Measurements from ENCODE around the gene GNAS. TPM values are rescaled to one million over a fixed set of nuclear protein-coding genes. Genes with fewer than 3 reads are reported as not detected.

Gene GNAS
- total RNA-seq, 2 donors from 2014 or later: 1,246 to 1,267 TPM

DNA sequence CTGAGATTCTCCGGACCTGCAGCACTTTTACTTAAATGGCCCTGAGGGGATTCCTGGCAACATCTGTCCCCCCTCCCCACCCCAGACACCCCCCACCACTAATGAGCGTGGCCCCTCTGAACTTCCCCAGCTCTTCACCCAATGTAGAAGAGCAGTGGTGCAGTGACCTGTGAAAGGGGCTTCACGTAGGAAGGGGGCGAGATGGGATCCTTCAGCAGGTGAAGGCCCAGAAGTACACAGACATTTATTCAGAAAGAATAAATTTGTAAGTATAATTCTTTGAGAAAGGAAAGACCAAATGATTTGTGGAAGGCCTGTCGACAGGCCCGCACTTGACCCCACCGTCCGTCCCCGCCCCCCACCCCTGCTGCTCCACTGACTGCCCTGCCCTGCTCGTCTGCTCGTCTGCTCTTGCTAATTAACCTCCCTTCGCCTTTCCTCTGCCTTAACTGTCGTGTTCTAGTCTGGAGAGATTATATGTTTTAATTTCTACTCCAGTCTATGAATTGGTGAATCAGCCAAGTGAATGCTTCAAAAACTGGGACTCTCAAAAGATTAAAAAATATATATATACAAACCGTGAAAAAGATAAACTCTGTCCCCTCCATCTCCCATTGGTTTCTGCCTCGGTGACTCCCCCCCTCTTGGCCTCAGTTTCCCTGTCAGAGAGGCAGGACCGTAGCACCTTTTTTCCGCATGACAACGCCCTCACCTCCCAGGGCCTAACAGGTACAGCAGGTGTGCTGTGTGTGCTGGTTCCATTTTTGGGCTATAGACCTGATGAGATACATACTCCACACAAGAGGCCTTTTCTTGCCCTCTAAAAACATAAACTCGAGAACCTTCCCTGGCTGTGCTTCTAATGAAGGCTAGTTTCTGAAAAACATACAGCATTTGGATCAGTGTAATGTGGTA lies 49.2 kb downstream of the GNAS start:
- Histone ChIP-seq H3K4me3 (ENCODE audit: low read length) (no peak overlapping the region), H3K4me1 (ENCODE audit: control insufficient read depth, insufficient read depth, low read length) (peaks cover 19% of the 10 kb centered on the region), H3K27me3 (ENCODE audit: control insufficient read depth, insufficient read depth, low read length, poor library complexity, severe bottlenecking) (no peaks in the 10 kb centered on the region), H3K36me3 (ENCODE audit: control insufficient read depth, insufficient read depth, low read length) (peaks cover 89% of the 10 kb centered on the region), H3K9ac (ENCODE audit: extremely low read depth, low read length, poor library complexity, severe bottlenecking) (no peak overlapping the region), H3K9me3 (ENCODE audit: control insufficient read depth, low read length) (no peaks in the 10 kb centered on the region), H3K27ac (ENCODE audit: low read depth, low read length) (no peak overlapping the region)
- Mint-ChIP-seq H3K36me3 (ENCODE audit: low read depth) (peaks cover 69% of the 10 kb centered on the region), H3K27ac (no peak overlapping the region), H3K4me1 (peaks cover 41% of the 10 kb centered on the region), H3K9me3 (no peaks in the 10 kb centered on the region), H3K27me3 (ENCODE audit: insufficient read depth) (no peaks in the 10 kb centered on the region), H3K4me3 (no peak overlapping the region)
- no peak for DNase-seq
- TF ChIP-seq, protein P1, sequence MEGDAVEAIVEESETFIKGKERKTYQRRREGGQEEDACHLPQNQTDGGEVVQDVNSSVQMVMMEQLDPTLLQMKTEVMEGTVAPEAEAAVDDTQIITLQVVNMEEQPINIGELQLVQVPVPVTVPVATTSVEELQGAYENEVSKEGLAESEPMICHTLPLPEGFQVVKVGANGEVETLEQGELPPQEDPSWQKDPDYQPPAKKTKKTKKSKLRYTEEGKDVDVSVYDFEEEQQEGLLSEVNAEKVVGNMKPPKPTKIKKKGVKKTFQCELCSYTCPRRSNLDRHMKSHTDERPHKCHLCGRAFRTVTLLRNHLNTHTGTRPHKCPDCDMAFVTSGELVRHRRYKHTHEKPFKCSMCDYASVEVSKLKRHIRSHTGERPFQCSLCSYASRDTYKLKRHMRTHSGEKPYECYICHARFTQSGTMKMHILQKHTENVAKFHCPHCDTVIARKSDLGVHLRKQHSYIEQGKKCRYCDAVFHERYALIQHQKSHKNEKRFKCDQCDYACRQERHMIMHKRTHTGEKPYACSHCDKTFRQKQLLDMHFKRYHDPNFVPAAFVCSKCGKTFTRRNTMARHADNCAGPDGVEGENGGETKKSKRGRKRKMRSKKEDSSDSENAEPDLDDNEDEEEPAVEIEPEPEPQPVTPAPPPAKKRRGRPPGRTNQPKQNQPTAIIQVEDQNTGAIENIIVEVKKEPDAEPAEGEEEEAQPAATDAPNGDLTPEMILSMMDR (conservative IDR thresholded peaks at IDR 0.05): no peak
- WGBS, 2 experiments (ENCODE audit: insufficient coverage in 1 of 2, insufficient read length in 1 of 2): 92 to 93% methylated on average over 7 to 17 of the region's 19 CpGs

DNA sequence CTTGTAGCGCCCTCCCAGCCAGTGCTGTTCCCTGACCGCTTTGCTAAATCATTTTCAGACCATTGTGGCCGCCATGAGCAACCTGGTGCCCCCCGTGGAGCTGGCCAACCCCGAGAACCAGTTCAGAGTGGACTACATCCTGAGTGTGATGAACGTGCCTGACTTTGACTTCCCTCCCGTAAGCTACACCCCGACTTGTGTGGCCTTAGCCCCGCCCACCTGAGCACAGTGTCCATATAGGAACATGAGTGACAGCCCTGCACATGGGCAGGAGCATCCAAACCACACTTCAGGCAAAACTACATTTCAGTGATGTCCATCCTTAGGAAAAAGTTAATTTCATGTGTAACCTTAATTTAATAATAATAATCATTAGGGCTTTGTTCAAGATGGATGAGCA lies 51.1 kb downstream of the GNAS start:
- TF ChIP-seq, protein P1 (conservative IDR thresholded peaks at IDR 0.05): no peak
- Mint-ChIP-seq H3K9me3 (no peaks in the 10 kb centered on the region), H3K36me3 (ENCODE audit: low read depth) (peaks cover 73% of the 10 kb centered on the region), H3K27ac (peak overlapping the region; percentile 48), H3K27me3 (ENCODE audit: insufficient read depth) (no peaks in the 10 kb centered on the region), H3K4me3 (no peak overlapping the region), H3K4me1 (peaks cover 28% of the 10 kb centered on the region)
- Histone ChIP-seq H3K4me1 (ENCODE audit: control insufficient read depth, insufficient read depth, low read length) (peaks cover 13% of the 10 kb centered on the region), H3K4me3 (ENCODE audit: low read length) (no peak overlapping the region), H3K27me3 (ENCODE audit: control insufficient read depth, insufficient read depth, low read length, poor library complexity, severe bottlenecking) (no peaks in the 10 kb centered on the region), H3K36me3 (ENCODE audit: control insufficient read depth, insufficient read depth, low read length) (peaks cover 89% of the 10 kb centered on the region), H3K9ac (ENCODE audit: extremely low read depth, low read length, poor library complexity, severe bottlenecking) (no peak overlapping the region), H3K27ac (ENCODE audit: low read depth, low read length) (no peak overlapping the region), H3K9me3 (ENCODE audit: control insufficient read depth, low read length) (no peaks in the 10 kb centered on the region)
- 89 to 97% methylated on average over 9 of the region's 9 CpGs for WGBS, 2 experiments (ENCODE audit: insufficient coverage in 1 of 2, insufficient read length in 1 of 2)
- DNase-seq: no peak

DNA sequence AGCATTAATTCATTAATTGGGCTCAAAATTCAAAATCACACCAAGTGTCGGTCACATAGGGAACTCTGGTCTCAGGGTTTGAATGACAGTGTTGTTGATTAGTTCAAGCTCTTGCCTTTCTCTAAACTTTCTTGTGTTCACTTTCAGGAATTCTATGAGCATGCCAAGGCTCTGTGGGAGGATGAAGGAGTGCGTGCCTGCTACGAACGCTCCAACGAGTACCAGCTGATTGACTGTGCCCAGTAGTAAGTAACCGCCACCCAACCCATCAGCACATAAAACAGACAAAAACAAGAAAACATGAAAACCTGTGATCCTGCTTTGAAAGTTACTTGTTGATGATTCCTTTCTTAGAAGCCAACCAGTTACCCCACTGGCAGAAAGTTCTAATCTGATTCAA lies 52.7 kb downstream of the GNAS start:
- Histone ChIP-seq H3K9ac (ENCODE audit: extremely low read depth, low read length, poor library complexity, severe bottlenecking) (no peak overlapping the region), H3K4me1 (ENCODE audit: control insufficient read depth, insufficient read depth, low read length) (peaks cover 2% of the 10 kb centered on the region), H3K27ac (ENCODE audit: low read depth, low read length) (no peak overlapping the region), H3K27me3 (ENCODE audit: control insufficient read depth, insufficient read depth, low read length, poor library complexity, severe bottlenecking) (no peaks in the 10 kb centered on the region), H3K9me3 (ENCODE audit: control insufficient read depth, low read length) (no peaks in the 10 kb centered on the region), H3K36me3 (ENCODE audit: control insufficient read depth, insufficient read depth, low read length) (peaks cover 89% of the 10 kb centered on the region), H3K4me3 (ENCODE audit: low read length) (no peak overlapping the region)
- peaks cover 11% of the 10 kb centered on the region for H3K4me1 Mint-ChIP-seq
- no peaks in the 10 kb centered on the region for H3K9me3 Mint-ChIP-seq
- H3K36me3 Mint-ChIP-seq (ENCODE audit: low read depth): peaks cover 78% of the 10 kb centered on the region
- DNase-seq: no peak
- H3K4me3 Mint-ChIP-seq: no peak overlapping the region
- TF ChIP-seq, protein P1 (conservative IDR thresholded peaks at IDR 0.05): no peak
- WGBS, 2 experiments (ENCODE audit: insufficient coverage in 1 of 2, insufficient read length in 1 of 2): 98 to 100% methylated on average over 3 to 6 of the region's 6 CpGs
- peak overlapping the region; percentile 66 for H3K27ac Mint-ChIP-seq
- H3K27me3 Mint-ChIP-seq (ENCODE audit: insufficient read depth): no peaks in the 10 kb centered on the region
